NCI-H2107 (cell line): ENCODE results near the gene UNC13B.

Experiments used
- DNase-seq: peaks from one replicate; lab custom pipeline; 2025; lab: John Stamatoyannopoulos, UW

The UNC13B gene

DNA sequence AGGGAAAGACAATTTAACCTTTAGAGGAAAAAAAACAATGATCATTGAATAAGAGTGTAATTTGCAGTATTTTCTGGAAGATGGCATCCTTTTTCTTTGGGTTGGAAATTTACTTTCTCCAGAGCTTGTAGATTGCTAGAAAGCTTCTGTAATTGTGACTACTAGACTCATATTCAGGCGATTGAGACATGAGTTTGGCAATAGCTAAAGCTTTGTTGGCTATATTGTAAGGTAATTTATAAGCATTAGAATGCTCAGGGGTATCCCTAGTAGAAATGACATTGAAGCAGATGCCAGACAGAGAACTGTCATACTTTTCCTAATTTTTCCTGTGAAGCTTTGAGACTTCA lies 115.3 kb downstream of the UNC13B start:
- DNase-seq, result no peak

DNA sequence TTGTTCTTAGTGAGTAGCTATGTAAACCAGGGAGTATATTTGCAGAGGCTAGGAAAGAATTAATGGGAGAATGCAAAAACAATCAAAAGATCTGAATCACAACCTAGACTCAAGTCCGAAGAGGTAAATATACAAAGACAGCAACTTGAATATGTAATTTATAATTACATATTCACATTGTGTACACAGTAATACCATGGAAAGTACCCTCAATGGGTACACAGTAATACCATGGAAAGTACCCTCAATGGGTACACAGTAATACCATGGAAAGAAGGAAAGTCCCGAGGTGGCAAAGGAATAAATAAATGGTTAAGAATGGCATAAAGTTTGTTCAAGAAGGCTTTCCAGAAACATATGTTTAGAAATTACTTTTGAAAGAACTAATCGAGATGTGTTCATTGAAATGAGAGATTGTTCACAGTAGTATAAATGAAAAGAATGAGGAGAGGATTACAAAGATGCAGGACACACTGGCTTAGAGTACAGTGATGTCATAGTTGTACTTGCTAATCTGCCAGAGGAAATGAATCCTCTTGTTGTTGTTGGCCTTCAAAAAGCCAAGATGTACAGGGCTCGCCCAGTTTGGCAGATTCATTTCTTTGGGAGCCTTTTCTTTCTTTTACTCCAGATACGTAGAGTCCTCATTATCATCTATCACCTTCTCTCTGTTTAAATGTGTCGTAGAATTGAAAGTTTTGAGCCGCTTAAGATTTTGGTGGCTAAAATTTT lies 116.0 kb downstream of the UNC13B start:
- no peak for DNase-seq

DNA sequence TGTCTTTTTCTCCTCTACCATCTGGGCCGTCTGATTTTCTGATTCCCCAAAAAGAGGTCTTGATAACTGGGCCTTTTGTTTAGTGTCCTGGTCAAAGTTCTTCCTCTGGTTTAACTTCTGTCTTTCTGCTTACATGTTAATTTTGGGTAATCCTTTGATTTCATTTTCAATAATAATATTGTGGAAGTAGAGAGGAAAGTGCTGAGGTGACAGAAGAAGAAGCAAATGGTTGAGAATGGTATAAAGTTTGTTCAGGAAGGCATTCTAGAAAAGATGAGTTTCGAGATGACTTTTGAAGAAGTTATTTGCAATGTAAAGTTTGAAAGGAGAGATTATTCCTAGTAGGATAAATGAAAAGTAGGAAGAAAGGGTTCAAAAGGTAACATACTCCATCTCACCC lies 118.1 kb downstream of the UNC13B start:
- DNase-seq, result no peak

DNA sequence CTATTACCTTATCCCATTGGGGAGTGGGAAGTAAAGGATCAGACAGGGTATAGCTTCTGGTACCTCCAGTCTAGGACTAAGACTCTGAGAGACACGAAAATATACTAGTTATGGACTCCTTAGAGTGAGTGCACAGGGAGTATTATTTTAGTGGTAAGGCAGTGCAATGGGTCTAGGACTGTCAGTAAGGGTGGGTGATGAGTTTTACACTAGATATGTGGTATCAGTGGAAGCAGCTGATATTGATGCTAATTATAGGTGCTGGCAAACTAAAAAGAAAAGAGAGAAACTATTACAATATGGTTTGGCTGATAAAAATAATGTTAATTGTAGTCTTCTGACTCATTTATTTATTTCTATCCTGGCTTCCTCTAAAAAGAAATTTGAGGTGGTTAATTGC lies 118.6 kb downstream of the UNC13B start:
- DNase-seq, result no peak

DNA sequence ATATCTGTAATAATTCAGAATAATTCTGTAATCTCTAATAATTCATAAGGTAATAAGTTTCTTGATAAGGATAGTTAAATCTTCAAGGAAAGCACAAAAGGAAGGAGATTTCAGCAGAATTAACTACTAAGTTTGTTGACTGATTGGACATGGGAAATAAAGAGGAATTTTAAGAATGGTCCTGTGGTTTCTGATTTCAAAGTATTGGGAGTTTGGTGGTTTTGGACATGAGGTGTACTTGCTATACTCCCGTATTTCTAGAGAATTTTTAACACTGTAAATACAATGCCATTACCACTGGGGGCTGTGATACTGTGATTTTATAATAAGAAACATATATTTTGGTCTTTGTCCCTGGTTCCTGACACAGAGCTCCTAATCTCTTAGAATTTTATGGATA lies 123.9 kb downstream of the UNC13B start:
- no peak for DNase-seq

DNA sequence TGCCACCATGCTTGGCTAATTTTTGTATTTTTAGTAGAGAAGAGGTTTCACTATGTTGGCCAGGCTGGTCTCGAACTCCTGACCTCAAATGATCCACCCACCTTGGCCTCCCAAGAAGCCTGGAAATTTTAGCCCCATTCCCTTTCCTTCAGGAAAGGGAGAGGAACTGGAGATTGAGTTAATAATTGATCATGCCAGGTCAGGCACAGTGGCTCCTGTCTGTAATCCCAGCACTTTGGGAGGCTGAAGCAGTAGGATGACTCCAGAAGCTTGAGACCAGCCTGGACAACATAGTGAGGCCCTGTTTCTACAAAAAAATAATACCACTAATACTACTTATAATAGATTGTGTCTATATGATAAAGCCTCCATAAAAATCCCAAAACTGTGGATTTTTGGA lies 124.6 kb downstream of the UNC13B start:
- DNase-seq, result no peak

DNA sequence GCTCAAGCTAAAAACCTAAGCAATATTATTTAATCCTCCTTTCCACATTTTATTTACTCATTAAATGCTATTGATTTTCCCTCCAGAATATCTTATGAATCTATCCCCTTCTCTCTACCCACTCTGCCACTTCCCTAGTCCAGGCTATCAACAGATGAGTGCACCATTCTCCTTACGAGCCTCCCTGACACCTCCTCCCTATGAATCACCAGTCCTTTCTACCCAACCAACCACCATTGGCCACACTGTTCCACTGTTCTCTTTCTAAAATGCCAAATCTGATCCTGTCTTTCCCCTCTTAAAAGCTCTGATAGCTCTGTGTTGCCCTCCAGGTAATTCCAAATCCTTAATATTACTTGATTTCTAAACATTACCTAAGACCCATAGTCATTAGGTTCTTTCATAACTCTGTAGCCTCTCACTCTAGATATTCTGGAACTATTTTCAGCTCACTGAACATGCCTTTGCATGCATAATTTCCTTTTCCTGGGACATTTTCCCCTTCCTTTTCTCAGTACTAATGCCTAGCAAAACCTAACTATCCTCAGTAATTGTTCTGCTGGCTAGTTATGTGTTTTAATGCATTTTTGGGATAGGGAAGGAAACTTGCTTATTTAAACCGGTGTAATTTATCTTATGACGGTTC lies 126.3 kb downstream of the UNC13B start:
- DNase-seq, result no peak

DNA sequence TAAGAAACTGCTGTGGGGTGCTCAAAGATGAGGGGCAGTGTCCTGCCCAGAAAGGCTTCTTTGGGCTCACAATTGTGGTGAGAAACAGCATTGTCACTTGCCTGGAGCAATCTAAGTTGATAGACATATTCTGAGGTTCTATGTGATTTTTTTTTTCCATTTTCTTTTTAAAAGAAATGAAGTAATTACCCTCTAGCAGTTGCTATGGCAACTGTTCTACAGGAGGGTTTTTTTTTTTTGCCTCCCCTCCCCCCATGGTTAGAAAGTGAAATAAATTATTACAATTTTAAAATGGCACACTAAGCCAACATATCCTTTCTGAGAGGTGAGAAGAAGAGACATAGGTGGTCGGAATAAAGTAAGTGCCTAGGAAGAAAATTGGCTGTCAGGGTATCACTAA lies 127.0 kb downstream of the UNC13B start:
- no peak for DNase-seq

DNA sequence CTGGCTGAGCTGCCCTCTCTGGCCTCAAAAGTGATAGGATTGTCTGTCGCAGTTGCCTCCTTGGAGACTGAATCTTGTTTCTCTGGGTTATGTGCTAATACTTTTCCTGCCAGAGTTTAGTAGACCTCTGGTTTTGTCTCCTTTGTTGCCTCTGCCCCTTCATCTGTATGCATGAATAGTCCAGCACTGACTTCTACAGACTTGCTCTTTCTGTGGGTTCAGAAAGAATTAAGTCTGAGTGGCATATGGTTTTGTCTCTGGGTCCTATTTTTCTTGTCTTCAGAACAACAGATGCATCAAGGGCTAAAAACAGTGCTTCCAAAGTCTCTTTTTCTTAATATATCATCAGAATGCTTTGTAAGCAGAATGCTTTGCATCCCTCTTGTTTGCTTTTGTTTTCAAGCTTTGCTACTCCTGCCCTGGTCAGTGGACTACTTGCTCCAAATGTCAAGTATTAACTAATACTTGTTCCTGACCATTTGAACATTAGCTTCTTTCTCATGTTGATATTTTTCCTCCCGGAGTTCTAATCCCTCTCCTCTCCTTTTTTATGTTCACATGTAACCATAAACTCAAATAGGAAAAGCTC lies 131.7 kb downstream of the UNC13B start:
- no peak for DNase-seq

DNA sequence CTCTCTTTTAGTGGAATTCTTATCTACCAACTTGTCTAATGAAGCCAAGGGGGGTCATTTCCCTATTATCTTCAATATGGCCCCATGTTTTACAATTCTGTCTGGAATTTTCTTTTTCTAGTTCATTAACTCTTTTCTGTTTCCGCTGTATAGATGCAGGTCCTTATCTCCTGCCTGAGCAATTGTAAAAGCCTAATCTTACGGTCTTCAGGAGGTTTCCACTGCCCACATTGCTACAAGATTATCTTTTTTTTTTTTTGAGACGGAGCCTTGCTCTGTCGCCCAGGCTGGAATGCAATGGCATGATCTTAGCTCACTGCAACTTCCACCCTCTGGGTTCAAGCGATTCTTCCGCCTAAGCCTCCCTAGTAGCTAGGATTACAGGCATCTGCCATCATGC lies 132.3 kb downstream of the UNC13B start:
- DNase-seq, result no peak

DNA sequence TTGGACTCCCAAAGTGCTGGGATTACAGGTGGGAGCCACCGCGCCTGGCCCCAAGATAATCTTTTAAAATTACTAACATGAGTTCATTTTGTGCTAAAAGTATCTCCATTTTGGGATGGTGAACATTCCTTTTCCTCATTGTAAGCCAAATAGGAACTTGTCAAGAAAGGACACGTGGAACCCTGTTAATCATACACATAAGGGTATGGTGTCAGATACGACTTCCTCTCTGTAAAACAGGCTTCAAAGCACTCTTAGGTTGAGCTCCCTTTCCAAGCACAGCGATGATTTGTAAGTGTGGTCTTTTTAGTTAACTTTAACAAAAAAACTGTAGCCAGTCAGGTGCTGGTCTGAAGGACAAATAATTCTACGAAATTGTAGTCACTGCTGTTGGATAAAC lies 132.7 kb downstream of the UNC13B start:
- no peak for DNase-seq

DNA sequence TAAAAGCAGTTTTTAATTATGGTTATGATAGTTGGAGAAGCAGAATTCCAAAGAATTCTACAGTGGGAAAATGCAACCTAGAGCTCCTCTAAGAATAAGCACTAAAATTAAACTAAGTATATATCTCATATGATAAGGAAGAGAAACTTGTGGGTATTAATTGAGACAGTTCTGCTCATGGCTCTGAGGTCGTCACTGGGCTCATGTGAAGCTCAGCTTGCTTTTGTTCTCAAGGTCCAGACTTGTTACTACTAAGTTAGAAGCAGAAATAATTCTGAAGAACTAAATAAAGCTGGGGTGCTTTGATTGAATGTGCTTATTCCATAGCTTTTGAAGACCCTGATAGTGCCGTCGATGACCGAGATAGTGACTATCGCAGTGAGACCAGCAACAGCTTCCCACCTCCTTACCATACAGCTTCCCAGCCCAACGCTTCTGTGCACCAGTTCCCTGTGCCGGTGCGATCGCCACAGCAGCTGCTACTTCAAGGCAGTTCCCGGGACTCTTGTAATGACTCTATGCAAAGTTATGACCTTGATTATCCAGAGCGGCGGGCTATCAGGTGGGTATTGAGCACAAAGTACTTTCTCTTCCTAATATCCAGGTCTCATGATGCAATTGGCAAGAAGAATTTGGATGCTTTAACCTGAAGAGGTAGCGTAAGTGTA lies 133.7 kb downstream of the UNC13B start:
- no peak for DNase-seq

DNA sequence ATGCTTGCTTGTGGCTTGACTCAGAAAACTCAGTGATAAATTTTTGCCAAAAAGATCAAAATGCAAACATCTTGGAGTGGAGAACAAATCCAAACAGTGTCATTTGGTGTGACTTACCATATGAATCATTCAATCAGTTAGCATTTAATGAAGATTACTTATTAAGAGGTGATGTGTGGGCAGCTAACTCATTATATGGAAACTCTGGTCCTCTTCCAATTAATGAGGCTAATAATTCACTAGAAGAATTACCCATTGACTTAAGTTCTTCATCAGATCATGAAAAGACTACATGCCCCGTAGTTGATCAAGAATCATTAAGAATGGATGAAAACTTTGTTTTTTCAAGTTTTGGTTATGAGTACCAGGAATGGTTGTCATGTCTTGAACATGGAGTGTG lies 141.8 kb downstream of the UNC13B start:
- no peak for DNase-seq

DNA sequence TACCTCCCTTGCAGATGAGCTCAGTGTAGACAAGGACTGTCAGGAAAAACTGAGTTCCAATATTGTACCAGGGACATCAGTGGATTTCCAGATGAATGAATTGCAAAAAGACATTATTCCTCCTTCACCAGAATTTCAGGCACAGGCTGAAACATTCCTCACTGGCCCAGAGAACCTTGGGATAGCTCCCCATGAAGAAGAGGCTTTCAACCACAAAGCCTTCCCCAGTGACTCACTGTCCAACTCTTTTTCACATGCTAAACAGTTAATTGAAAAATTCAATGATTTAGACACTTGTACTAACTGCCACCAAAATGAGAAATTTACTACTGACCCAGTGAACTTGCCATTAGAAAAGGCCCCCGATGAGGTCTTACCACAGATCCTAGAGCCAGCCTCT lies 144.5 kb downstream of the UNC13B start:
- DNase-seq, result no peak

DNA sequence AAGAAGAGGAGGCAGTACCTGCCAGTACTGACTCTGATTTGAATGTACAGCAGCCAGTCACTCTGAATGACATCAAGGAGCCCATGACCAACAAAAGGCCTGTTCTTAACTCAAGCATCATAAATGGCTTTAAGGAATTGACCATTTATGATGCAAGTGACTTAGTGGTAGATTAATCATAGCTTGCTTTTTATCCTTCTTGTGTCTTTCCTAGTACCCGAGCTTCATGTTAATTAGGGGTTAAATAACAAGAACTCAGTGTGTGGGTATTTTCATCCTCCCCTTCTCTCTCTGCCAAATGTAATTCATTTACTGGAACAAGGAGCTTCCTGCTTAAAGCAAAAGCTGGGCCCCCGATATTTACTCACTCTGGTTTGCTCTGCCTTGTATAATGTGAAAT lies 146.5 kb downstream of the UNC13B start:
- no peak for DNase-seq

DNA sequence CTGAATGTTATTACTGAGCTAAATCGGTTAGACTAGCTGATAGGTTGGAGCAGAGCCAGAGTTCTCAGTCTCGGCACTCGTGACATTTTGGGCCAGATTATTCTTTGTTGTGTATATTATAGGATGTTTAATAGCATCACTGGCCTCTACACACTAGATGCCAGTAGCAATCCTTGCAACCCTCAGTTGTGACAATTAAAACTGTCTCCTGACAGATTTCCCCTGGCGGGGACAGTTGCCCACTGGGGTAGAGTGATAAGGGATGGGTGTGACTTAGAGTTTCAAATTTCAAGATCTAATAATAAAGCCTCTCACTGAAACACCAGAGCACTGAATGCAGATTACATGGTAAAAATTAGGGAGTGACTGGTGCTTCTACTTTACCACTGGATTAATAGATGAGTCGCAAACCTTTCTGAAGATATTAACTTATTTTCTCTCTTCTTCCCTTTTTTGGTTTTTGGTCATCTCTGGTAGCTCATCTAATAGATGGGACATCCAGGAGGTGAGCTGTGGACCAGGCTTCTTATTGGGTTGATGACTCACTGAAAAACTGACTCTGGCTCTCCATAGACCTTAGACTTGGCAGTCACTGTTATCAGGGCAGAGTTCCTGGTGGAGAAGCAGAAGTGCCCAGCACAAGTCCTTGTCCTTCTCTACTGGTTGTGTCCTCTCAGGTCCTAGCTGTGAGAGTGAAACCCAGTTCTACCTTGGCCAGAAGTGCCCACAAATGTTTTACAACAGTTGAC lies 150.3 kb downstream of the UNC13B start:
- no peak for DNase-seq

DNA sequence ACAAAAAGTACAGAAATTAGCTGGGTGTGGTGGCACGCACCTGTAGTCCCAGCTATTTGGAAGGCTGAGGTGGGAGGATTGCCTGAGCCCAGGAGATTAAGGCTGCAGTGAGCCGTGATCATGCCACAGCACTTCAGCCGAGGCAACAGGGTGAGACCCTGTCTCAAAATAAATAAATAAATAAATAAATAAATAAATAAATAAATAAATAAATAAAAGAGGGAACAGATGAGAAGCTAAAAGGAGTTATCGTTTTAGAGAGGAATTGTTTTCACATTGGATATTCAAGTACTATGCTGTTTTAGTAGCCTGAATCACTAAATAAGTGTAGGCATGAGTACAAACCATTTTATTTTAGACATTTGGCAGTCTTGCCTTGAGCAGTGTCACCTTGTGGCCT lies 151.7 kb downstream of the UNC13B start:
- DNase-seq, result no peak

DNA sequence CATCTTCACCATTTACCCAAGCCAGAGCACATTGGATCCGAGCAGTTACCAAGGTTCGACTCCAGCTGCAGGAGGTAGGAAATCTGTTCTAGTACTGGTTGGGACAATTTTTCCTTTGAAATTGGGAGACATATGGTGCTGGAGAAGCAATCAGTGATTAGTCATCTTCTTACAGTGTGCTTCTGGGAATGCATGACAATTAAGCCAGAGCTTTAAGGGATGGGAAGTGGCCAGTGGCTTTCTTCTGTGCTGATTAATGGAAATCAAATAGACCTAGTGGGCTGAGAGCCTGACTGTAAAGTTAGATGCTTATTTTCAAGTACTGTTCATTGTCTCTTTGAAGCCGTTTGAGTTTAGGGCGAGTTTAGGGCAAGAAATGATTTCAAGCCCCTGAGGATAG lies 152.1 kb downstream of the UNC13B start:
- DNase-seq, result no peak

DNA sequence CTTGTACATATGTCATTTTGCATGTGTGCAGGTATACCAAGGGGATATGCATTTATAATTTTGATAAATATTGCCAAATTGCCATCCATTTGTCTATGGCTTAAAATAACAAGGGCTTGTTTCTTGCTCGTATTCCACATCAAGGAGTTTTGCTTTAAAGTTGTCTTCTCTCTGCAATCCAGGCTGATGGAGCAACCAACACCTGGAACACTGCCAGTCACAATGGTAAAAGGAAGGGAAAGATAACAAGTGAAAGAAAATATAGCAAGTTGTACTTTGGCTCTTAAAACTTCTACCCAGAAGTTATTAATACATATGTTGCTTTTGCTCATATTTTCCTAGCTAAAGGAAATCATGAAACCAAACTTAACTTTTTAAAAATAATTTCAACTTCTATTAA lies 156.9 kb downstream of the UNC13B start:
- no peak for DNase-seq

DNA sequence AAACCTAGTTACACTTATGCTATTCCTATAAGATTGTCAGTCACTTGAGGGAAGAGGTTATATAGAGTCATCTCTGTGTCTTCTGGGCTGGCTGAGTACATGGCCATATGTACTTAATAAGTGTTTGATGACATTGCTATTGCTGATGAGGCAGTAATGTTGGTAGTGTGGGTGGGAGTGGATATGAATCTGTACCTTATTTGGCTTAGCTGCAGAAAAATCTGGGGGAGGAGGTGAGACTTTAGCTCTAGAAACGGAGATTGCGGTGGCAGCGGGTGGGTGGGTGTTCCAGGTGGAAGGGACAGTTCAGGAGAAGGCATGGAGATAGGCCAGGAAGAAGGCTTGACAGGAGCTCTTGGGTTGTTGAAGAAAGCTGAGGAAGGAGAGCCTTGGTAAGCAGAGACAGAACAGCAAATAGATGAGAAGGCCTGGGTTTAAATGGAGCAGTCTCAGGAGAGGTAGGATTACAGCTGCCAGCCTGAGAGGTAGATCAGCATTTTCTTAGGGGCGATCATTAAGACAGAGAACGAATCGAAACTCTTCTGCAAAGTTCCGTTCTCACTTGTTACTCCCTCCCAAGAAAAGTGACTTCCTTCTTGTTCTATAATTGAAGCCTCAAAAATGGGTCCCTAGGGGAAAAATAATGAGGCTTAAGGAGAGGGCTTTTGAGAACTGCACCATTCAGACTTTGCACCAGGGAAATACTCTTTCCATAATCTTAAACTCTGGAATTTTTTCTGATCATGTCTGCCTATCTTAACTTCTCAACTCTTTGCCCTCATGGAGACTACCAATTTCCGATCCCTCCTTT lies 160.5 kb downstream of the UNC13B start:
- DNase-seq, result no peak

DNA sequence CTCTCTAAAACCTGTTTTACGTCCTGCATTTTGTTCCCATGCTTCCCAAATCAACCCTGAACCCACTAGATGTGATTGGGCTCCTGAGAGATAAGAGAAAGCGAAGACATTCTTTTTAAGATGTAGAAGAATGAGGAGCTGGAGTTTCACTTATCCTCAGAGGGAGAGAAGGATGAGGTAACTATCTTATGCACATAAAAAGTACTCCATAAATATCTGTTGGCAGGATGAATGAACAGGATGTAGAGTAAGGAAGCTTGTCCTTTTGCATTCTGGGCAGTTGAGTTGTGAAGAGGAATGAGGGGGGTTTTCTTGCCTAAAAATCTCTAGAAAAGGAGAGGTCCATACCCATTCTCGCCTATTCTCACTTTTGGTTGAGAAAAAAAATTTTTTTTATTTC lies 163.2 kb downstream of the UNC13B start:
- DNase-seq, result no peak

DNA sequence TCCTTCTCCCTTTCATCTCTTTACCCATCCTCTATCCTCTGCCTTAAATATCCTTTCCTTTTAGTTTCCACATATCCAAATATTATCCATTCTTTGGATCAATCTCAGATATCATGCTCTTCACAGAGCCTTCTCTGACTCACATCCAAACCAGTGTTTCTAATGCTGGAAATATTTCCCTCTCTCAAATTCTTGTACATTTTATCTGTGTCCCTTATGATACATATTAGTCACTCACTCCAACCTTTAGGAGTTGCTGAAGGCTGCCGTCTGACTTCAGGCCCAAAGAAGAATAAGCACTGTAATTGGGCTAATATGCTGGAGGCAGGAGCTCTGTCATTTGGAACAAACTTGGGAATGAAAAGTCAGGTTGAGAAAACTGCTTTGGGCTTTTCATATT lies 171.7 kb downstream of the UNC13B start:
- no peak for DNase-seq
